H54 (cell line): ENCODE data around the gene PRMT7.

ENCODE experiments used
- DNase-seq: peaks from one replicate; pipeline ENCODE4 v3.0.0; 2011; ENCODE audit warnings: low spot score, mixed read lengths; ENCODE audit not compliant: insufficient read length
- FAIRE-seq: peaks from 3 replicates; lab custom pipeline; 2011; peaks lifted over from hg19 to GRCh38; lab: Jason Lieb, UNC
- POLR2A ChIP-seq: IDR thresholded peaks from 2 replicates; pipeline ENCODE4 v1.6.1; 2011; ENCODE audit warnings: low read depth, mild to moderate bottlenecking, low read length

The PRMT7 gene

DNA sequence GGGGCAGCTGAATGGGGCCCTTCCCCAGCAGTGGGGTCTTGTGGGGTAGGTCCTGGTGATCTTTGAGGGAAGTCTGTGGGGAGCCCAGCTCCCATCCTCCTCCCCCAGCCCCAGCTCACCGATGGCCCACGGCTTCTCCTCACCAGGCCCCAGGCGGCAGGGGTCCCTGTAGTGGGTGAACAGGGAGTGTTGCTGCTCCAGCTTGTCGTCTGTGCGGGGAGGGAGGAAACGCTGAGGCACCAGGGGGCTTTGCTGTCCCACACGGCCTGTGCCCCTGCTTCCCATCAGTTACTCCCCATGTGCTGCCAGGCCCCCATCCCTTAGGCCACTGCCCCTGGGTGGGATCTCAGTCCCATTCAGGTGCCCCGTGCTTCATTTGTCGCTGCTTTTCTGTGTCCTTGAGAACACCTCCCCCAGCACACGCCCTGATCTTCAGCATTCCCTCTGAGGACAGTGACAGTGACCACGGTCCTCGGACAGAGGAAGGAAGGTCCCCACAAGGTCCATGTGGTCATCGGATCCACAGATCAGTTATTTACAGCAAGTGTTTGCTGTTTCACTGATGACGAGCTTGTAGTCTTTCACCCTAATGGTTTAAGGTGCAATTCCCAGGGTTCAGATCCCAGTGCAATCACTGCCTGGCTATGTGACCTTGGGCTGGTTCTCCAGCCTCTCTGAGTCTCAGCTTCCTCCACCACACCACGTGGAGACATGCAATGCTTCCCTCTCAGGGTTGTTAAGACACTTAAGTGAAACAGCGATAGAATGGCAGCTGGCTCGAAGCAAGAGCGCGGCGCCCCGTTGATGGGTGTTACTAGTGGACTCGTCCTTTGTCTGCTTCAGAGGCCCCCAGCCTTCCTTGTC lies 53.1 kb downstream of the PRMT7 start:
- FAIRE-seq (no peak), DNase-seq (no peak)
- TF ChIP-seq POLR2A, result no peak

DNA sequence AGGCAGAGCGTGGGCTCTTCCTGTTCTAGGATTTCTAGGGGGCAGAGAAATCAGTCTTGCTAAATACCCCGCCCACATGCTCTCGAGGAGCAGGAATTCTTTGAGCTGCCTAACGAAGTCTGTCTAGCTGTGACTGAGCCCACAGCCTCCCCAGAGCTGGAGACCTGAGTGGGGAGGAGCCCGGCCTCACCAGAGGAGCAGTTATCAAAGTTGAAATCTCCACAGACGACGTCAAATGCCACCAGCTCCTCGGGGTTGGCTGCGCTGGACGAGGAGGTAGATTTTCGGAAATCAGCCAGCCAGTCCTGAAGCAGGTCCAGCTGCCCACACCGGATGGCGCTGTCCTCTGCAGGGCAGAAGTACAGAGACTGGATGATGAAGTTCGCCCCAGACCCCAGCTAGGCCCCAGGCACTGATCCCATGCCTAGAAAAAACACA lies 53.8 kb downstream of the PRMT7 start:
- TF ChIP-seq POLR2A, result no peak
- no peak for DNase-seq
- FAIRE-seq, result no peak

DNA sequence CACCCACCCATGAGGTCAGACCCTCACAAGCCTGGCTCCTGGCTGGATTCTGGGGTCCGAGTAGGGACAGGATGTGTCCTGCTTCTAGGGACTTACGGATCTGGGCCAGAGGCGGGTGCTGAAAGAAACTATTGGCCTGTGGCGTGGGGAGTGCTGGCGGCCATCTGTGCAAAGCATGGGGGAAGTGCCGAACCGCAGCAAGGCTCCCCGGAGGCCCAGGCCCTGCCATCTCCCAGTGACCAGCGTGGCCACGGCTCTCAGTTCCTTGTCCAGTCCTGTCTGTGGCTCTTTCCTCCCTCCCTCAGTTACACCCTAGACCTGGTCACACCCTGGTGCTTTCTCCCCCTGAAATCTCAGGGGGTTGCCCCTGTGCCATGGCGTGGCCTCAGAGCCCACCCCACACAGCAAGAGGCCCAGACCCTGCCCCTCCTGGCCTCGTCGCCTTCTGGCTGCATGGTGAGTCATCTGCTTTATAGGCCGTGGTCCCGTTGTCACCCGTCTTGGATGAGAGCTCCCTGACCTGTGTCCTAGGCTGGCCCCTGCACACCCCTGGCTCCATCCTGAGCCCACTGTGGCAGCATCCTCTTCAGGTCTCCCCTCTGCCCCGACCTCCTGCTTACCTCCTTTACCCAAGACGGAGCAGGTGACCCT lies 54.5 kb downstream of the PRMT7 start:
- TF ChIP-seq POLR2A, result no peak
- FAIRE-seq, result no peak
- DNase-seq, result no peak

DNA sequence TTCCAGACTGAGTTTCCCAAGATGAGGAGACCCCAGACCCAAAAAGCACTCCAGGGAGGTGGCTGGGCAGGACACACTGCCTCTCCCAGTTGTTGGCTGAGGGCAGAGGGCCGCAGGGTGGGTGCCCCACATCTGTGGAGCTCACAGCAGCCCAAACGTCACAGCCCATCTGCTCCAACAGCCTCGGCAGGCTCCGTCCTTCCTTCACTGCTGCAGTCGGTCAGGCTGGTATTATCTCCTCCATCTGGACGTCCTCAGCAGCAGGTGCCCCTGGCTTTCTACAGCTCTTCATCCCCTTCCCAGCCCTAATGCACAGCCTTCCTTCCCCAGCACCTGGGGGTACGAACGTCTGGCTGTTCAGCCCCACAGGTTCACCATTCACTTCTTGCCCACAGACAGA lies 55.2 kb downstream of the PRMT7 start:
- FAIRE-seq (no peak), DNase-seq (no peak)
- no peak for TF ChIP-seq POLR2A

DNA sequence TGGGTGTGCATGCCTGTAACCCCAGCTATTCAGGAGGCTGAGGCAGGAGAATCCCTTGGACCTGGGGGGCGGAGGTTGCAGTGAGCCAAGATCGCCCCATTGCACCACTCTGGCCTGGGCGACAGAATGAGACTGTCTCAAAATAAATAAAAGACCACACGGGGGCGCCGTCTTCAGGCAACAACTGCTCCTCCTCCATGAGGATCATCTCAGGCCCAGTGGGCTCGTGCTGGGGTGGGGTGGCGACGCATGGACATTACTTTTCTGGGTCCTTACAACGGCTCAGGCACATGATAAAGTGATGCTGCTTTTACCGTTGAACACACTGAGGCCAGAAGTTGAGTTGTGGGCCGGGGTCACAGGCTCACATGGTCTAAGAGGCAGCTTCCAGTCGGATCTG lies 56.2 kb downstream of the PRMT7 start:
- FAIRE-seq (no peak), DNase-seq (peak; percentile 46)
- no peak for TF ChIP-seq POLR2A

DNA sequence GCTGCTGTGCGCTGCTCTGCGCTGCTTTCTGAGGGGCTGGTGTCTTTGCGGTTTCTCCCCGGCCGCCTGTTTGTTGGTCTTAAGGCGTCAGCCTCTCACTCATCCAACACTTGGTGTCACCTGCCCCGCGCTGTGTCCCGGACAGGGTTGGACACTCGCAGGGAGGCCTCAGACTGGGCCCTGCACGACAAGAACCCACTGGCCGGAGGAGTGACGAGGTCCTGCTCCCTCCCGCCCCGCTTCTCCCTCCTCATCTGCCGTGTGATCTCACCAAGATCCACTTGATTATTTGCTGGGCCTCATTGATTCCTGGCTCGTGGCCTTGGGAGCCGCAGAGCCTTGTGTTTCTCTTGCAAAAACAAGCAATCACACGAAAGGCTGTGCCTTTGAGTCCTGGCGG lies 56.6 kb downstream of the PRMT7 start:
- no peak for TF ChIP-seq POLR2A
- no peak for FAIRE-seq
- DNase-seq, result no peak

DNA sequence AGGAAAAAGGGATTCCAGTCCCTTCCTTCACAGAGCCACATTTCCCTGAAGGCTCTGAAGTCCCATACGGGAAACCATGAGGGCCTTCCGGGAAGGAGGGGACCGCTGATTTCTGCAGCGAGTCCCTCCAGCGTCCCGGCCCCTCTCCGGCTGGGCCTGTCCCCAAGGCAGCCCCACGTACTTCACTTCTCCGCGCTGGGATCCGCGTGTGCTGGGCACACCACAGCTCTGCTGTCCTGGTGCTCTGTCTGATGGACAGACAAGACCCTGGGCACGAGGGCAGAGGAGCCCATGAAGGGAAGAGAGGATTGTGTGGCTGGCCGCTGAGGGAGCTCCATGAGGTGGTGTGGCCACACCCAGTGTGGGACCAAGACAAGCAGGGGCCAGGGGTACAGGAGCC lies 57.1 kb downstream of the PRMT7 start:
- TF ChIP-seq POLR2A, result no peak
- FAIRE-seq, result no peak
- DNase-seq, result no peak

DNA sequence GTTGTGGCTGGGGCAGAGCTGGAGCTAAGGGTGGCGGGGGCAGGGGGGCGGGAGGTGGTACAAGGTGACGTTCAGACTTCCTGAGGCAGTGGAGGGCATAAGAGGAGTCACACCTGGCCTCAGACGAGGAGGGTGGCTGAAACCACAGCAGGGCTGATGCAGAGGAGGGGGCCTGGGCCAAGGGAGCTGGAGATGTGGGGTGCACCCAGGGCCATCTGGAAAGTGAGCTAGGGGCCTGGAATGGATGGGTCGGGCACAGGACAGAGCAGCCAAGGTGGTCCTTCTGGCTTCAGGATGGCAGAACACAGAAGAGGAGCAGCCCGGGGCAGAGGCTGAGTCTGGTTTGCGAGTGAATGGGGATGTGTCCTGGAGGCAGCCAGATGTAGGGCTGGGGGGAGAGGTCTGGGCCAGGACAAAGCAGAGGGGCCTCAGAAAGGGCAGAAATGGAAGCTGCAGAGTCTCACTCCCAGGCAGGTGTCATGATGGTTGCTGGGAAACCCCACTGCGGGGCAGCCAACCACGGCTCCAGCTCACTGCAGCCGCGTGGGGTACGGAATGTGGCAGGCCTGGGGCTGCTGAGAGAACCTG lies 57.6 kb downstream of the PRMT7 start:
- no peak for TF ChIP-seq POLR2A
- DNase-seq (no peak), FAIRE-seq (no peak)

DNA sequence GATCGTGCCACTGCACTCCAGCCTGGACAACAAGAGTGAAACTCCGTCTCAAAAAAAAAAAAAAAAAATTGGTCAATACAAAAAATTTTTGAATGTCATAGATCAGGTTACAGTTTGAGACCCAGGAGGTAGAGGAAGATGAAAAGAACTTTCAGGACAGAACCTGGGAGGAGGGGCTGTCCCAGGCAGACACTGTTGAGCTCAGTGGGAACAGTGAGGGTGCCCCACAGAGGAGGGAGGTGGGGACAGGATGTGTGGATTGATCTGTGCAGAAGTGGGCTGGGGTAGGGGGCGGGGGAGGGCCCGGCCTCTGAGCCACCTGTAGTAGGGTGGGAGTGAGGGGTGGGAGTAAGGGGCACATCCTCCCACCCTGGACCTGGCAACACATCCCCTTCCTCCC lies 58.3 kb downstream of the PRMT7 start:
- no peak for TF ChIP-seq POLR2A
- DNase-seq, result no peak
- no peak for FAIRE-seq

DNA sequence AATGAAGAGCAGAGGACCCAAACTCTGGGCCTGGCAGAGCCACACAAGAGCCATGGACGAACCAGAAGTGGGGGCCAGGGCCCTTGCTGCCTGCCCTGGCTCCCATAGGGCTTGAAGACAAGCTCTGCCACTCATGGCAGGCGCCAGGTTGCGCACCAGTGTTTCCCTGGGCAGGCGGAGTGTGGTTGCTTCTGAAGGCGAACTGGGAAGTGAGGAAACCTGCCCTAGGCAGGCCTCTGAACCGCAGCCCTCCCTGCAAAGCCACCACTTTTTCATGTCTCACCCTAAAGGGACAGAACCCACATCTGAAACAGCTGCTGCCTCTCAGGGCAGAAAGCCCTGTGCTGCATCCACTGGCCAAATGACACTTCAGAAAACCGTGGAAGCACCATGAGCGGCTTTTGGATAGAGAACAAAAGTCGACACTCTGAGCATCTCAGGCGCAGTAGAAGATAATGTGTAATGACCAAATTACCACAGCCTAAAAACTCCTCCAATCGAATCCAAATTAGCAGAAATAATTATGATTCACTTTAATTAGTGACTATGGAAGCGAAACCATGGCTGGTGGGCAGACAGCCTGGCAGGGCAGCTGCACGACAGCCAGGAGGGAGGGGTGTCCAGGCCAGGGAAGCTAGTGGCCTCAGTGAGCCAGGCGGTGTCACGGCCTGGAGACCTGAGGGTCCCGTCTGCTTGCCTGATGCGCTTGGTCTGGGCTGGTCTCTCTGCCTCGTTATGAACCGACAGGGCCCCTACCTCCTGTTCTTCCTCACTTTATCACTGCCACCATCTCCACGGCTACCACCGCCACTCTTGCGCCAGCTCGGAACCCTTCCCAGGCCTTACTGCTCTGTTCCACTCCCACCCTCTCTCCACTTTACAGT lies 59.1 kb downstream of the PRMT7 start:
- no peak for TF ChIP-seq POLR2A
- DNase-seq, result no peak

DNA sequence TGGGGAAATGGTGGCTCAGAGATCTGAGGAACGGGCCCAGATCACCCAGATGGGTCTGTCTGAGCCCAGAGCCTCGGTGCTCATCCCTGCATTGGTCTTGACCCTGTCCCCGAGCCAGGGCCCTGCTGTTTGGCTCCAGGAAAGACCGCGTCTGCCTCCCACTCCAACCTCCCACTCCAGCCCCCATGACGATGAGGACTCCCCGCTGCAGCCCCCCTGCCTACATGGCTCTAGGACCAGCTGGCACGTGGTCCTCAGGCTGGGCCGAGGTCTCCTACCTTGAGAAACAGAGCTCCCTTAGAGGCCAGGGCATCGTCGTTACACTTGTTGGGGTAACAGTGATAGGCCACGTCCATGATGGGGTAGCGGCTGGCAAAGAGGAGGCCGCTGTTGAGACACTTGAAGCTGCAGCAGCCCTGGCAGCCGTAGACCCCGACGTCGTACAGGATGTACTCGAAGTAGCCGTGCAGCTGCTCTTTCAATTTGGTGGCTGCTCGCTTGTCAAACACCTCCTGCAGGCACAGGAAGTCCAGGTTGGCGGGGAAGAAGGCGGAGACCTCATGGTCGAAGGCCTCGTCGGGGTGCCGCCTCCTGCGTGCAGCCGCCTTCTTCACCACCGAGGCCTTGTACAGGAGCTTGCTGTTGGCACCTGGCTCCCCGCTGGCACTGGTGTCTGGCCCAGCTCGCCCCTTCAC lies 59.9 kb downstream of the PRMT7 start:
- DNase-seq (no peak), FAIRE-seq (no peak)
- TF ChIP-seq POLR2A, result no peak

More for the DNA sequence above, 59.1 kb downstream of the PRMT7 start:
- no peak for FAIRE-seq

DNA sequence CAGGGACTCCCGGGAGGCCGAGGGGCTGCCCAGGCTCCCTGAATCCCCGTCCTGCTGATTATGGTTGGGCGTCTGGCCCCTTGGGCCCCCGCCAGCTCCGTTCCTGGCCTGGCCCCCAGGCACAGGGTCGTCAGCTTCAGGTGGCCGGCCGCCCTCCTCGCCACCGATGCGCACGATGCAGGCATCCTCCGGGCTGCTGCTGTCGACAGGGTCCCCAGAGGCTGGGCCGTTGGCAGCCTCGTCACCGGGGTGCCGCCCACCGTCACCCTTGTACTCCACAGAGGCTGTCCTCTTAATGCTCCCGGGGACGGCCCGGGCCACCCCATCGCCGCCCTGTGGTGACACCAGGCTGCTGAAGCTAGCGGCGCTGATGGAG lies 60.4 kb downstream of the PRMT7 start:
- FAIRE-seq (no peak), DNase-seq (no peak)
- no peak for TF ChIP-seq POLR2A
